HepG2 (cell line): ENCODE results near the gene KLF7. TPM values are rescaled to one million over a fixed set of nuclear protein-coding genes. Genes with fewer than 3 reads are reported as not detected.
A peak's percentile ranks its signal among the peaks of the same experiment; 100 is the strongest.

Experiments
- BHLHE40 ChIP-seq: IDR thresholded peaks from 2 replicates; pipeline ENCODE4 v1.6.1; 2011; ENCODE audit warnings: low read length, improper control_type of control experiment
- FLYWCH1 ChIP-seq: sonication (generic); formaldehyde crosslinking; IDR thresholded peaks from 2 replicates; pipeline ENCODE4 v1.8.1; 2023; ENCODE audit warnings: mild to moderate bottlenecking, missing genetic modification reagents
- NFATC3 ChIP-seq: sonication (generic); formaldehyde crosslinking; IDR thresholded peaks from 2 replicates; pipeline ENCODE4 v1.5.1; 2020; ENCODE audit warnings: mild to moderate bottlenecking, missing genetic modification reagents
- PRPF4 ChIP-seq: fragments of 200-400 bp; formaldehyde crosslinking; IDR thresholded peaks from 2 replicates; pipeline ENCODE4 v1.6.1; 2016; ENCODE audit warnings: low read length, low read depth; ENCODE audit not compliant: poor library complexity, severe bottlenecking
- SKI ChIP-seq: fragments of 450-650 bp; IDR thresholded peaks from one replicate; pipeline ENCODE4 v1.6.1; 2018; ENCODE audit warnings: mild to moderate bottlenecking; ENCODE audit not compliant: partially characterized antibody
- SOX5 ChIP-seq: IDR thresholded peaks from 2 replicates; pipeline ENCODE4 v1.6.1; 2016; ENCODE audit warnings: borderline replicate concordance
- U2AF1 ChIP-seq: fragments of 200-400 bp; formaldehyde crosslinking; optimal IDR thresholded peaks from 2 replicates; pipeline ENCODE3; 2017; ENCODE audit warnings: mild to moderate bottlenecking, low read depth, low read length
- WIZ ChIP-seq: sonication (generic); formaldehyde crosslinking; IDR thresholded peaks from 2 replicates; pipeline ENCODE4 v1.5.1; 2020; ENCODE audit warnings: mild to moderate bottlenecking, missing genetic modification reagents
- ZBTB7B ChIP-seq: sonication (generic); formaldehyde crosslinking; IDR thresholded peaks from 2 replicates; pipeline ENCODE4 v1.4.0; 2020; ENCODE audit warnings: missing genetic modification reagents
- ZNF7 ChIP-seq: IDR thresholded peaks from 2 replicates; pipeline ENCODE4 v1.6.1; 2016; ENCODE audit warnings: missing biosample characterization, missing genetic modification reagents
- ZNF737 ChIP-seq: sonication (generic); formaldehyde crosslinking; IDR thresholded peaks from 2 replicates; pipeline ENCODE4 v1.5.0; 2020; ENCODE audit warnings: missing genetic modification reagents, mild to moderate bottlenecking, borderline replicate concordance
- ZNF792 ChIP-seq: IDR thresholded peaks from 2 replicates; pipeline ENCODE4 v1.6.1; 2016
- polyA plus RNA-seq, 8 experiments: library from polyadenylated mRNA; depleted of rRNA in 3 of 8; stranded (reverse) in 7 of 8; unstranded in 1 of 8; fragments of >200 nt; fragmentation: Illumina TruSeq in 4 of 8; extraction: Trizol in 4 of 8; gene quantifications; 2 replicates each; pipeline versions ENCODE4 v1.2.1 to v1.2.3, GENCODE V29; 2011 to 2016; ENCODE audit warnings: low read depth in 4 of 8, missing spikeins in 1 of 8, mixed read lengths in 1 of 8; ENCODE audit not compliant: insufficient read depth in 1 of 8
- total RNA-seq, 5 experiments: library from RNA; depleted of rRNA; stranded (reverse); fragments of >200 nt; fragmentation: Illumina TruSeq; extraction: Trizol; gene quantifications; 2 replicates each; pipeline ENCODE4 v1.2.3, GENCODE V29; 2016; ENCODE audit warnings: low read depth in 1 of 5
- TF ChIP-seq, protein P1 (sequence below): sonication (generic); formaldehyde crosslinking; IDR thresholded peaks from 2 replicates; pipeline ENCODE4 v1.4.0; 2020; ENCODE audit warnings: missing genetic modification reagents, mild to moderate bottlenecking, borderline replicate concordance
- TF ChIP-seq, protein P2 (sequence below): sonication (generic); formaldehyde crosslinking; IDR thresholded peaks from 2 replicates; pipeline ENCODE4 v1.8.0; 2022; ENCODE audit warnings: mild to moderate bottlenecking, missing genetic modification reagents, moderate library complexity
- TF ChIP-seq, protein P3 (sequence below): IDR thresholded peaks from 2 replicates; pipeline ENCODE4 v1.6.1; 2012; ENCODE audit warnings: low read depth, low read length, improper control_type of control experiment
- TF ChIP-seq, protein P4 (sequence below), 2 experiments: fragments of 450-650 bp in 1 of 2; sonication (generic) in 1 of 2; formaldehyde crosslinking in 1 of 2; IDR thresholded peaks; 2 replicates each; pipeline versions ENCODE4 v1.6.1 to v1.8.0; 2016 to 2022; ENCODE audit warnings: antibody characterized with exemption in 1 of 2, mild to moderate bottlenecking in 1 of 2, missing genetic modification reagents in 1 of 2

Gene KLF7
- total and polyA plus RNA-seq, 2 of the 13 experiments (the other 11 are each of a cell fraction or from before 2014, with no cell fraction given), result 2.6 to 5.4 TPM

DNA sequence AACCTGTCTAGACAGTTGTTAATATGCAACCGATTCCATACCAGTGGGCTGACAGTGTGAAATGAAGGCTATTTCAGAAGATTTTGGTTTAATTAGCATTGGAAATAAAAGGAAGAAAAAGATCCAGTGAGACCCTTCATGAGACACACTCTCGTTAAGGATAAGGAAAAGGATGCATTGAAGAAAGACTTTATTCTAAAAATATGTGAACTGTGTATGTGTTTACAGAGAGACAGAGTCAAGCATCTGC, 2.1 kb downstream of the KLF7 start (continued):
- TF ChIP-seq, protein P1, sequence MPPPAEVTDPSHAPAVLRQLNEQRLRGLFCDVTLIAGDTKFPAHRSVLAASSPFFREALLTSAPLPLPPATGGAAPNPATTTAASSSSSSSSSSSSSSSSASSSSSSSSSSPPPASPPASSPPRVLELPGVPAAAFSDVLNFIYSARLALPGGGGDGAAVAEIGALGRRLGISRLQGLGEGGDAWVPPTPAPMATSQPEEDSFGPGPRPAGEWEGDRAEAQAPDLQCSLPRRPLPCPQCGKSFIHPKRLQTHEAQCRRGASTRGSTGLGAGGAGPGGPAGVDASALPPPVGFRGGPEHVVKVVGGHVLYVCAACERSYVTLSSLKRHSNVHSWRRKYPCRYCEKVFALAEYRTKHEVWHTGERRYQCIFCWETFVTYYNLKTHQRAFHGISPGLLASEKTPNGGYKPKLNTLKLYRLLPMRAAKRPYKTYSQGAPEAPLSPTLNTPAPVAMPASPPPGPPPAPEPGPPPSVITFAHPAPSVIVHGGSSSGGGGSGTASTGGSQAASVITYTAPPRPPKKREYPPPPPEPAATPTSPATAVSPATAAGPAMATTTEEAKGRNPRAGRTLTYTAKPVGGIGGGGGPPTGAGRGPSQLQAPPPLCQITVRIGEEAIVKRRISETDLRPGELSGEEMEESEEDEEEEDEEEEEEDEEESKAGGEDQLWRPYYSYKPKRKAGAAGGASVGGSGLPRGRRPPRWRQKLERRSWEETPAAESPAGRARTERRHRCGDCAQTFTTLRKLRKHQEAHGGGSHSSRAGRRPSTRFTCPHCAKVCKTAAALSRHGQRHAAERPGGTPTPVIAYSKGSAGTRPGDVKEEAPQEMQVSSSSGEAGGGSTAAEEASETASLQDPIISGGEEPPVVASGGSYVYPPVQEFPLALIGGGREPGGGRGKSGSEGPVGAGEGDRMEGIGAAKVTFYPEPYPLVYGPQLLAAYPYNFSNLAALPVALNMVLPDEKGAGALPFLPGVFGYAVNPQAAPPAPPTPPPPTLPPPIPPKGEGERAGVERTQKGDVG, result no peak
- 0 out of 2 replicates have a peak, but pooled peaks have one; percentile 3 for TF ChIP-seq SOX5 (CRISPR knock-in tag)
- no peak for TF ChIP-seq U2AF1
- no peak for TF ChIP-seq ZBTB7B (CRISPR knock-in tag)
- no peak for TF ChIP-seq NFATC3 (CRISPR knock-in tag)
- TF ChIP-seq ZNF792, result no peak
- no peak for TF ChIP-seq BHLHE40
- peak; percentile 99 for TF ChIP-seq SKI
- TF ChIP-seq FLYWCH1 (CRISPR knock-in tag), result no peak
- no peak for TF ChIP-seq WIZ (CRISPR knock-in tag)
- TF ChIP-seq, protein P2, sequence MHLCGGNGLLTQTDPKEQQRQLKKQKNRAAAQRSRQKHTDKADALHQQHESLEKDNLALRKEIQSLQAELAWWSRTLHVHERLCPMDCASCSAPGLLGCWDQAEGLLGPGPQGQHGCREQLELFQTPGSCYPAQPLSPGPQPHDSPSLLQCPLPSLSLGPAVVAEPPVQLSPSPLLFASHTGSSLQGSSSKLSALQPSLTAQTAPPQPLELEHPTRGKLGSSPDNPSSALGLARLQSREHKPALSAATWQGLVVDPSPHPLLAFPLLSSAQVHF (CRISPR knock-in tag), result no peak
- TF ChIP-seq, protein P3, sequence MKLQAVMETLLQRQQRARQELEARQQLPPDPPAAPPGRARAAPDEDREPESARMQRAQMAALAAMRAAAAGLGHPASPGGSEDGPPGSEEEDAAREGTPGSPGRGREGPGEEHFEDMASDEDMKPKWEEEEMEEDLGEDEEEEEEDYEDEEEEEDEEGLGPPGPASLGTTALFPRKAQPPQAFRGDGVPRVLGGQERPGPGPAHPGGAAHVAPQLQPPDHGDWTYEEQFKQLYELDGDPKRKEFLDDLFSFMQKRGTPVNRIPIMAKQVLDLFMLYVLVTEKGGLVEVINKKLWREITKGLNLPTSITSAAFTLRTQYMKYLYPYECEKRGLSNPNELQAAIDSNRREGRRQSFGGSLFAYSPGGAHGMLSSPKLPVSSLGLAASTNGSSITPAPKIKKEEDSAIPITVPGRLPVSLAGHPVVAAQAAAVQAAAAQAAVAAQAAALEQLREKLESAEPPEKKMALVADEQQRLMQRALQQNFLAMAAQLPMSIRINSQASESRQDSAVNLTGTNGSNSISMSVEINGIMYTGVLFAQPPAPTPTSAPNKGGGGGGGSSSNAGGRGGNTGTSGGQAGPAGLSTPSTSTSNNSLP, result peak; percentile 68; the same call in 1 of the 2 replicates
- TF ChIP-seq PRPF4, result no peak
- no peak for TF ChIP-seq ZNF7 (CRISPR knock-in tag)
- no peak for TF ChIP-seq ZNF737
- TF ChIP-seq, protein P4, sequence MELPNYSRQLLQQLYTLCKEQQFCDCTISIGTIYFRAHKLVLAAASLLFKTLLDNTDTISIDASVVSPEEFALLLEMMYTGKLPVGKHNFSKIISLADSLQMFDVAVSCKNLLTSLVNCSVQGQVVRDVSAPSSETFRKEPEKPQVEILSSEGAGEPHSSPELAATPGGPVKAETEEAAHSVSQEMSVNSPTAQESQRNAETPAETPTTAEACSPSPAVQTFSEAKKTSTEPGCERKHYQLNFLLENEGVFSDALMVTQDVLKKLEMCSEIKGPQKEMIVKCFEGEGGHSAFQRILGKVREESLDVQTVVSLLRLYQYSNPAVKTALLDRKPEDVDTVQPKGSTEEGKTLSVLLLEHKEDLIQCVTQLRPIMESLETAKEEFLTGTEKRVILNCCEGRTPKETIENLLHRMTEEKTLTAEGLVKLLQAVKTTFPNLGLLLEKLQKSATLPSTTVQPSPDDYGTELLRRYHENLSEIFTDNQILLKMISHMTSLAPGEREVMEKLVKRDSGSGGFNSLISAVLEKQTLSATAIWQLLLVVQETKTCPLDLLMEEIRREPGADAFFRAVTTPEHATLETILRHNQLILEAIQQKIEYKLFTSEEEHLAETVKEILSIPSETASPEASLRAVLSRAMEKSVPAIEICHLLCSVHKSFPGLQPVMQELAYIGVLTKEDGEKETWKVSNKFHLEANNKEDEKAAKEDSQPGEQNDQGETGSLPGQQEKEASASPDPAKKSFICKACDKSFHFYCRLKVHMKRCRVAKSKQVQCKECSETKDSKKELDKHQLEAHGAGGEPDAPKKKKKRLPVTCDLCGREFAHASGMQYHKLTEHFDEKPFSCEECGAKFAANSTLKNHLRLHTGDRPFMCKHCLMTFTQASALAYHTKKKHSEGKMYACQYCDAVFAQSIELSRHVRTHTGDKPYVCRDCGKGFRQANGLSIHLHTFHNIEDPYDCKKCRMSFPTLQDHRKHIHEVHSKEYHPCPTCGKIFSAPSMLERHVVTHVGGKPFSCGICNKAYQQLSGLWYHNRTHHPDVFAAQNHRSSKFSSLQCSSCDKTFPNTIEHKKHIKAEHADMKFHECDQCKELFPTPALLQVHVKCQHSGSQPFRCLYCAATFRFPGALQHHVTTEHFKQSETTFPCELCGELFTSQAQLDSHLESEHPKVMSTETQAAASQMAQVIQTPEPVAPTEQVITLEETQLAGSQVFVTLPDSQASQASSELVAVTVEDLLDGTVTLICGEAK (IDR thresholded peaks at IDR 0.05), result no peak
- TF ChIP-seq, protein P4 (CRISPR knock-in tag; IDR thresholded peaks at IDR 0.05), result no peak
